Ishikawa (cell line): ENCODE measurements around the gene PCCA.

Source experiments
- CEBPB ChIP-seq: IDR thresholded peaks from 2 replicates; pipeline ENCODE4 v1.6.1; 2012
- CREB1 ChIP-seq: IDR thresholded peaks from 2 replicates; pipeline ENCODE4 v1.6.1; 2012; ENCODE audit warnings: low read depth
- EGR1 ChIP-seq: IDR thresholded peaks from 2 replicates; pipeline ENCODE4 v1.6.1; 2012
- EP300 ChIP-seq: IDR thresholded peaks from 2 replicates; pipeline ENCODE4 v1.6.1; 2012; ENCODE audit warnings: borderline replicate concordance
- FOXM1 ChIP-seq: IDR thresholded peaks from 2 replicates; pipeline ENCODE4 v1.6.1; 2012; ENCODE audit warnings: low read depth, borderline replicate concordance
- NFIC ChIP-seq: IDR thresholded peaks from 2 replicates; pipeline ENCODE4 v1.6.1; 2012
- RAD21 ChIP-seq: IDR thresholded peaks from 2 replicates; pipeline ENCODE4 v1.6.1; 2012; ENCODE audit warnings: low read depth
- TAF1 ChIP-seq: IDR thresholded peaks from 2 replicates; pipeline ENCODE4 v1.6.1; 2012; ENCODE audit warnings: low read depth, mild to moderate bottlenecking
- TCF12 ChIP-seq: IDR thresholded peaks from 2 replicates; pipeline ENCODE4 v1.6.1; 2012; ENCODE audit warnings: low read depth
- TEAD4 ChIP-seq: IDR thresholded peaks from 2 replicates; pipeline ENCODE4 v1.6.1; 2012
- YY1 ChIP-seq: IDR thresholded peaks from 2 replicates; pipeline ENCODE4 v1.6.1; 2012; ENCODE audit warnings: low read depth
- ZBTB7A ChIP-seq: IDR thresholded peaks from 2 replicates; pipeline ENCODE4 v1.6.1; 2012; ENCODE audit warnings: low read depth
- TF ChIP-seq, protein P1 (sequence below): IDR thresholded peaks from 2 replicates; pipeline ENCODE4 v1.6.1; 2012
- TF ChIP-seq, protein P2 (sequence below): IDR thresholded peaks from 2 replicates; pipeline ENCODE4 v1.6.1; 2012; ENCODE audit warnings: low read depth, mild to moderate bottlenecking
- TF ChIP-seq, protein P3 (sequence below): IDR thresholded peaks from 2 replicates; pipeline ENCODE4 v1.6.1; 2012

PCCA gene

DNA sequence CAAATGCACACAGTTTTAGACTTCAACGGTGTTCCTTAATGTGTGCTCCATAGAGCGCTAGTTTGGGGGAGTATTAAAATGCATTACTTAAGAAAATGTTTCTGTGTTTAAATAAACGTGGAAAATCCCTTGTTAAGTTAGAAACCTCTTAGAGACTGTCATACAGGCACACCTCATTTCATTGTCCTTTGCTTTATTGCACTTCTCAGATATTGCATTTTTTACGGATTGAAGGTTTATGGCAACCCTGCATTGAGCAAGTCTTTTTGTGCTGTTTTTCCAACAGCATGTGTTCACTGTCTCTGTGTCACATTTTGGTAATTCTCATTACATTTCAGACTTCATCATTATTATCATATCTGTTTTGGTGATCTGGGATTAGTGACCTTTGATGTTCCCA, 255.7 kb downstream of the PCCA start:
- TF ChIP-seq TCF12 (no peak), TAF1 (no peak), CREB1 (no peak), EP300 (no peak), RAD21 (no peak), EGR1 (no peak), FOXM1 (no peak), ZBTB7A (no peak), NFIC (no peak), TEAD4 (no peak), CEBPB (no peak), YY1 (no peak)
- TF ChIP-seq, protein P1, sequence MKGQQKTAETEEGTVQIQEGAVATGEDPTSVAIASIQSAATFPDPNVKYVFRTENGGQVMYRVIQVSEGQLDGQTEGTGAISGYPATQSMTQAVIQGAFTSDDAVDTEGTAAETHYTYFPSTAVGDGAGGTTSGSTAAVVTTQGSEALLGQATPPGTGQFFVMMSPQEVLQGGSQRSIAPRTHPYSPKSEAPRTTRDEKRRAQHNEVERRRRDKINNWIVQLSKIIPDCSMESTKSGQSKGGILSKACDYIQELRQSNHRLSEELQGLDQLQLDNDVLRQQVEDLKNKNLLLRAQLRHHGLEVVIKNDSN, result no peak
- TF ChIP-seq, protein P2, sequence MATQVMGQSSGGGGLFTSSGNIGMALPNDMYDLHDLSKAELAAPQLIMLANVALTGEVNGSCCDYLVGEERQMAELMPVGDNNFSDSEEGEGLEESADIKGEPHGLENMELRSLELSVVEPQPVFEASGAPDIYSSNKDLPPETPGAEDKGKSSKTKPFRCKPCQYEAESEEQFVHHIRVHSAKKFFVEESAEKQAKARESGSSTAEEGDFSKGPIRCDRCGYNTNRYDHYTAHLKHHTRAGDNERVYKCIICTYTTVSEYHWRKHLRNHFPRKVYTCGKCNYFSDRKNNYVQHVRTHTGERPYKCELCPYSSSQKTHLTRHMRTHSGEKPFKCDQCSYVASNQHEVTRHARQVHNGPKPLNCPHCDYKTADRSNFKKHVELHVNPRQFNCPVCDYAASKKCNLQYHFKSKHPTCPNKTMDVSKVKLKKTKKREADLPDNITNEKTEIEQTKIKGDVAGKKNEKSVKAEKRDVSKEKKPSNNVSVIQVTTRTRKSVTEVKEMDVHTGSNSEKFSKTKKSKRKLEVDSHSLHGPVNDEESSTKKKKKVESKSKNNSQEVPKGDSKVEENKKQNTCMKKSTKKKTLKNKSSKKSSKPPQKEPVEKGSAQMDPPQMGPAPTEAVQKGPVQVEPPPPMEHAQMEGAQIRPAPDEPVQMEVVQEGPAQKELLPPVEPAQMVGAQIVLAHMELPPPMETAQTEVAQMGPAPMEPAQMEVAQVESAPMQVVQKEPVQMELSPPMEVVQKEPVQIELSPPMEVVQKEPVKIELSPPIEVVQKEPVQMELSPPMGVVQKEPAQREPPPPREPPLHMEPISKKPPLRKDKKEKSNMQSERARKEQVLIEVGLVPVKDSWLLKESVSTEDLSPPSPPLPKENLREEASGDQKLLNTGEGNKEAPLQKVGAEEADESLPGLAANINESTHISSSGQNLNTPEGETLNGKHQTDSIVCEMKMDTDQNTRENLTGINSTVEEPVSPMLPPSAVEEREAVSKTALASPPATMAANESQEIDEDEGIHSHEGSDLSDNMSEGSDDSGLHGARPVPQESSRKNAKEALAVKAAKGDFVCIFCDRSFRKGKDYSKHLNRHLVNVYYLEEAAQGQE, result no peak
- TF ChIP-seq, protein P3, sequence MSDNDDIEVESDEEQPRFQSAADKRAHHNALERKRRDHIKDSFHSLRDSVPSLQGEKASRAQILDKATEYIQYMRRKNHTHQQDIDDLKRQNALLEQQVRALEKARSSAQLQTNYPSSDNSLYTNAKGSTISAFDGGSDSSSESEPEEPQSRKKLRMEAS, result no peak

DNA sequence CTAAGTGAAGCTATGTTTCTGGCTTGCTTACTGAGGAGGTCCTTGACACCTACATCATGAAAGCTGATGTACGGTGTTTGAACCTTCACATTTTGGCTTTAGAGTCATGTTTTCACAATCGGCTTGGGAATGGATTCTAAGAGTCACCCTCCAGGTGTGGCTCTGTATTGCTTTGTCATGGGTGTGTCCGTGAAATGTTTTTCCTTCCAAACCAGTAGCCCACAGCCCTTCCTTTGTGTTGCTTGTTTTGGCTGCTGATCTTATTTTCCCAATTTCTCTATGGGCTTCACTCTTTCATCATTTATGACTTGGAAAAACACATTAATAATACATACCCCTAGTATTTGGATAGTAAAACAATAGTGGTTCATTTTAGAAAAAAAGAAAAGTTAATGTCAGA, 259.1 kb downstream of the PCCA start:
- TF ChIP-seq ZBTB7A (no peak), CREB1 (no peak), TEAD4 (no peak), EP300 (no peak), TAF1 (no peak), TCF12 (no peak), RAD21 (no peak), EGR1 (no peak)
- TF ChIP-seq, protein P1, result no peak

DNA sequence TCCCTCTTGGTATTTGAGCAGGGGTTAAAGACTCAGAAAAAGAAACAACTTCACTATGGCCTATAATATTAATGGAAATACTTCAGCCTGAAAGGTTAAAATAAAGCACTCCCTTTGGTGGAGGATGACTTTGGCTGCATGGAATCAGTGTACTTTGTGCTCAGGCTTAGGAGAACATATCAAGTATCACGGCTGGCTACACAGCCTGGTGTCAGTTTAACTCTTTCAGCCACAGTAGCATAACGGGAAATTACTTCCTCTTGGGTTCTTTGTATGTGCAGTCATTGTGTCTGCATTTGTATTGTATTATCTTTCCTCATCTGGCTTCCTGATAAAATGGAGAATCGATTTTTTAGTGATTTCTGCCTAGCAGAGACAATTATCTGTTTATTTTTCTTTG, 260.7 kb downstream of the PCCA start:
- TF ChIP-seq RAD21 (no peak), FOXM1 (no peak), CREB1 (no peak), ZBTB7A (no peak), NFIC (no peak), TAF1 (no peak), EP300 (no peak), EGR1 (no peak), CEBPB (no peak), TCF12 (no peak)
- TF ChIP-seq, protein P3, result no peak
- TF ChIP-seq, protein P1, result no peak
- TF ChIP-seq, protein P2, result no peak

DNA sequence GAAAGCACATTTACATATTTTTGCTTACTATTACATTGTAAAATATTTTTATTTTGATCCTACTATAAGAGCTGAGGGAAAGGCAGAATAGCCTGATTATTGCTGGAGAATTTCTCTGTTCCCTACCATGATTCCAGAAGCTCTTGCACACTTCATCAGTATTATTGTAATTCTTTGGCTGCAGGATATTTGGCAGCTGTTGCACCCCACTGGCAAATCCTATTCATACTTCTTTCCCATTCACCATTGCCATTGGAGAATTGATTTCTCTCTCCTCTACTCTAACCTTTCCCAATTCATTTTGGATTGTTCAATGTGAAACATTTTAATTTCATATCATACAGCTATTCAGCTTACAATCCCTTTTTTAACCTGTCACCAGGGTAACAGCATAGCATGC, 261.7 kb downstream of the PCCA start:
- no peak for TF ChIP-seq ZBTB7A
- TF ChIP-seq, protein P1, result no peak
- no peak for TF ChIP-seq EGR1
- no peak for TF ChIP-seq NFIC
- TF ChIP-seq, protein P2, result no peak
- no peak for TF ChIP-seq CEBPB
- TF ChIP-seq EP300, result no peak
- no peak for TF ChIP-seq CREB1
- TF ChIP-seq TEAD4, result no peak
- no peak for TF ChIP-seq TCF12
- no peak for TF ChIP-seq YY1
